Stimulated activated CD4-positive, alpha-beta T cell treated with anti-CD3 and anti-CD28 coated beads, Interleukin-2, amount 100 ng/mL, for 48 hours (primary cell): ENCODE measurements around the gene ATP6V0A1.
"Not testable (repeated sequence)": the region's sequence is repeated elsewhere in the genome, so short reads cannot be mapped to it uniquely, and the experiment has no call there.

Experiments used
- DNase-seq, 2 donors: peaks; one replicate each; pipeline ENCODE4 v3.0.0-alpha.2; 2020

The ATP6V0A1 gene

GRCh38 chr17:42438600-42439567 is 19.8 kb upstream of the ATP6V0A1 start:
- peak; percentile 31 to 39 for DNase-seq

GRCh38 chr17:42441371-42442195 is 17.1 kb upstream of the ATP6V0A1 start:
- DNase-seq = no peak

- DNase-seq = no peak
Observed at GRCh38 chr17:42442196-42442565, 16.5 kb upstream of the ATP6V0A1 start.

- not testable (repeated sequence) for DNase-seq
Observed at GRCh38 chr17:42449176-42449575, 9.5 kb upstream of the ATP6V0A1 start.

GRCh38 chr17:42449838-42450237 is 8.8 kb upstream of the ATP6V0A1 start:
- DNase-seq = not testable (repeated sequence)

- DNase-seq = not testable (repeated sequence)
Observed at GRCh38 chr17:42451270-42451669, 7.4 kb upstream of the ATP6V0A1 start.

GRCh38 chr17:42453439-42453838 is 5.2 kb upstream of the ATP6V0A1 start:
- DNase-seq = no peak

GRCh38 chr17:42454987-42455386 is 3.7 kb upstream of the ATP6V0A1 start:
- DNase-seq = not testable (repeated sequence)

- DNase-seq = no peak
Observed at GRCh38 chr17:42456223-42457106, 2.2 kb upstream of the ATP6V0A1 start.

- DNase-seq = no peak
Observed at GRCh38 chr17:42457107-42457792, 1.4 kb upstream of the ATP6V0A1 start.

- DNase-seq = peak; percentile 15 to 44
Observed at GRCh38 chr17:42459256-42459800, 650 bp downstream of the ATP6V0A1 start.

- DNase-seq = no peak
Observed at GRCh38 chr17:42459801-42460281, 1.2 kb downstream of the ATP6V0A1 start.

- no peak for DNase-seq
Observed at GRCh38 chr17:42460371-42460770, 1.7 kb downstream of the ATP6V0A1 start.

- no peak for DNase-seq
Observed at GRCh38 chr17:42463976-42464400, 5.3 kb downstream of the ATP6V0A1 start.

GRCh38 chr17:42467889-42468288 is 9.2 kb downstream of the ATP6V0A1 start:
- no peak for DNase-seq

GRCh38 chr17:42472709-42473521 is 14.2 kb downstream of the ATP6V0A1 start:
- no peak for DNase-seq

GRCh38 chr17:42474276-42474675 is 15.6 kb downstream of the ATP6V0A1 start:
- no peak for DNase-seq

GRCh38 chr17:42475121-42475520 is 16.4 kb downstream of the ATP6V0A1 start:
- no peak for DNase-seq

GRCh38 chr17:42475835-42476234 is 17.2 kb downstream of the ATP6V0A1 start:
- no peak for DNase-seq

GRCh38 chr17:42476411-42476810 is 17.7 kb downstream of the ATP6V0A1 start:
- DNase-seq = no peak

- no peak for DNase-seq
Observed at GRCh38 chr17:42477173-42477572, 18.5 kb downstream of the ATP6V0A1 start.
